K562 (cell line): Measurements from ENCODE around the gene WNT6.

Source experiments
- BCLAF1 ChIP-seq, 2 experiments: fragments of 450-650 bp in 1 of 2; IDR thresholded peaks; 2 replicates each; pipeline ENCODE4 v1.6.1; 2011 to 2017; ENCODE audit warnings: low read depth in 2 of 2, antibody characterized with exemption in 1 of 2, borderline replicate concordance in 1 of 2, low read length in 1 of 2, mild to moderate bottlenecking in 1 of 2, mixed read lengths in 1 of 2; ENCODE audit not compliant: control insufficient read depth in 1 of 2
- CBX3 ChIP-seq, 2 experiments: IDR thresholded peaks; 1 replicate in 1 of 2; 2 replicates in 1 of 2; pipeline ENCODE4 v1.6.1; 2012; ENCODE audit warnings: inconsistent platforms in 2 of 2, low read length in 2 of 2, borderline replicate concordance in 1 of 2, control low read depth in 1 of 2
- CHD1 ChIP-seq: fragments of 200-600 bp; sonication (generic); IDR thresholded peaks from one replicate; pipeline ENCODE4 v1.6.1; 2012; ENCODE audit warnings: mild to moderate bottlenecking, moderate library complexity, low read length, inconsistent platforms
- CREB1 ChIP-seq, 2 experiments: sonication (generic) in 1 of 2; formaldehyde crosslinking in 1 of 2; IDR thresholded peaks; 2 replicates each; pipeline versions ENCODE4 v1.6.1 to v1.8.0; 2012 to 2022; ENCODE audit warnings: inconsistent platforms in 1 of 2, mild to moderate bottlenecking in 1 of 2, missing genetic modification reagents in 1 of 2, moderate library complexity in 1 of 2
- CREBBP ChIP-seq: IDR thresholded peaks from one replicate; pipeline ENCODE4 v1.6.1; 2012; ENCODE audit warnings: low read depth, mild to moderate bottlenecking, control low read depth, inconsistent platforms, low read length
- CTCF ChIP-seq, 3 experiments: IDR thresholded peaks in 2 of 3; conservative IDR thresholded peaks in 1 of 3; 2 replicates each; pipeline ENCODE4 v1.5.1; 2011 to 2012; ENCODE audit warnings: low read length in 3 of 3, mild to moderate bottlenecking in 3 of 3, control low read depth in 2 of 3, improper control_type of control experiment in 1 of 3, inconsistent platforms in 1 of 3, low read depth in 1 of 3, mixed read lengths in 1 of 3, moderate library complexity in 1 of 3; ENCODE audit not compliant: insufficient read depth in 2 of 3
- GATAD2A ChIP-seq: fragments of 450-650 bp; IDR thresholded peaks from 2 replicates; pipeline ENCODE4 v1.6.1; 2017
- KAT8 ChIP-seq: fragments of 450-650 bp; IDR thresholded peaks from 2 replicates; pipeline ENCODE4 v1.6.1; 2016; ENCODE audit warnings: low read depth, mild to moderate bottlenecking
- RNF2 ChIP-seq: sonication (generic); IDR thresholded peaks from 2 replicates; pipeline ENCODE4 v1.6.1; 2016
- YY1 ChIP-seq, 3 experiments: IDR thresholded peaks; 2 replicates each; pipeline ENCODE4 v1.6.1; 2011; ENCODE audit warnings: low read length in 2 of 3, mild to moderate bottlenecking in 2 of 3, moderate library complexity in 2 of 3, borderline replicate concordance in 1 of 3, control low read depth in 1 of 3, low read depth in 1 of 3; ENCODE audit not compliant: insufficient read depth in 3 of 3, insufficient replicate concordance in 2 of 3, control insufficient read depth in 1 of 3, insufficient read length in 1 of 3; ENCODE audit errors: extremely low read depth in 1 of 3
- TF ChIP-seq, protein P1 (sequence below), 2 experiments: fragments of 200-800 bp in 1 of 2; sonication (Bioruptor generic) in 1 of 2; sonication (generic) in 1 of 2; formaldehyde crosslinking in 1 of 2; IDR thresholded peaks in 1 of 2; conservative IDR thresholded peaks in 1 of 2; 2 replicates each; pipeline versions ENCODE4 v1.5.0 to v1.6.1; 2016 to 2020; ENCODE audit warnings: missing compliant biosample characterization in 1 of 2, missing genetic modification characterization in 1 of 2, missing genetic modification reagents in 1 of 2
- TF ChIP-seq, protein P2 (sequence below): sonication (generic); formaldehyde crosslinking; IDR thresholded peaks from 2 replicates; pipeline ENCODE4 v1.8.1; 2023; ENCODE audit warnings: mild to moderate bottlenecking, missing genetic modification reagents

DNA sequence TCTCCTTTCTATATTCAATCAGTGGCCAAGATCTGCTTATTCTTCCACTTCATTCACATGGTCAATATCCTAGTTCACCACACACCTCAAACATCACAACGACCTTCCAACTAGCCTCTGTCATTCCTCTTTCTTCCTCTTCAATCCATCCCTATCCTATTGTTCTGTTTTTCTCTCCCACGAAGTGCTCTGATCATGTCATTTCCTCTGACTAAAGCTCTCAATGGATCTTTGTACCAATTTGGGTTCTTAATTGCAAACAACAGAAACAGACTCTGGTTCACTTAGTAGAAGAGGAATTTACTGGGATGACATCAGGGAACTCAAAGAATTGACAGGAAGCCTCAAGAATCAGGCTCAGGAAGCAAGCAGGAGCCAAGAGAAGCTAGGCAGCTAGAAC lies 44.6 kb downstream of the WNT6 start:
- TF ChIP-seq BCLAF1 (IDR thresholded peaks at IDR 0.05; ENCODE audit: borderline replicate concordance in 1 of 2, control insufficient read depth in 1 of 2, low read depth in 2 of 2, low read length in 1 of 2) (no peak), YY1 (IDR thresholded peaks at IDR 0.05; ENCODE audit: borderline replicate concordance in 1 of 3, control insufficient read depth in 1 of 3, extremely low read depth in 1 of 3, insufficient read depth in 3 of 3, insufficient read length in 1 of 3, insufficient replicate concordance in 2 of 3, low read depth in 1 of 3, low read length in 2 of 3) (no peak), KAT8 (no peak), CREB1 (IDR thresholded peaks at IDR 0.05) (no peak), CREB1 (CRISPR knock-in tag; IDR thresholded peaks at IDR 0.05) (no peak), RNF2 (no peak), CHD1 (no peak), GATAD2A (no peak), CBX3 (IDR thresholded peaks at IDR 0.05; ENCODE audit: borderline replicate concordance in 1 of 2, low read length in 2 of 2) (no peak), CREBBP (no peak), CTCF (IDR thresholded peaks at IDR 0.05 in 2 of 3, conservative IDR thresholded peaks at IDR 0.05 in 1 of 3; ENCODE audit: insufficient read depth in 2 of 3, low read depth in 1 of 3, low read length in 3 of 3) (no peak)
- TF ChIP-seq, protein P1, sequence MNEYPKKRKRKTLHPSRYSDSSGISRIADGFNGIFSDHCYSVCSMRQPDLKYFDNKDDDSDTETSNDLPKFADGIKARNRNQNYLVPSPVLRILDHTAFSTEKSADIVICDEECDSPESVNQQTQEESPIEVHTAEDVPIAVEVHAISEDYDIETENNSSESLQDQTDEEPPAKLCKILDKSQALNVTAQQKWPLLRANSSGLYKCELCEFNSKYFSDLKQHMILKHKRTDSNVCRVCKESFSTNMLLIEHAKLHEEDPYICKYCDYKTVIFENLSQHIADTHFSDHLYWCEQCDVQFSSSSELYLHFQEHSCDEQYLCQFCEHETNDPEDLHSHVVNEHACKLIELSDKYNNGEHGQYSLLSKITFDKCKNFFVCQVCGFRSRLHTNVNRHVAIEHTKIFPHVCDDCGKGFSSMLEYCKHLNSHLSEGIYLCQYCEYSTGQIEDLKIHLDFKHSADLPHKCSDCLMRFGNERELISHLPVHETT (CRISPR knock-in tag; conservative IDR thresholded peaks at IDR 0.05 in 1 of 2, IDR thresholded peaks at IDR 0.05 in 1 of 2), result no peak
- TF ChIP-seq, protein P2, sequence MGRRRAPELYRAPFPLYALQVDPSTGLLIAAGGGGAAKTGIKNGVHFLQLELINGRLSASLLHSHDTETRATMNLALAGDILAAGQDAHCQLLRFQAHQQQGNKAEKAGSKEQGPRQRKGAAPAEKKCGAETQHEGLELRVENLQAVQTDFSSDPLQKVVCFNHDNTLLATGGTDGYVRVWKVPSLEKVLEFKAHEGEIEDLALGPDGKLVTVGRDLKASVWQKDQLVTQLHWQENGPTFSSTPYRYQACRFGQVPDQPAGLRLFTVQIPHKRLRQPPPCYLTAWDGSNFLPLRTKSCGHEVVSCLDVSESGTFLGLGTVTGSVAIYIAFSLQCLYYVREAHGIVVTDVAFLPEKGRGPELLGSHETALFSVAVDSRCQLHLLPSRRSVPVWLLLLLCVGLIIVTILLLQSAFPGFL, result no peak
